ENCODE data around the gene FNDC8. TPM values are rescaled to one million over a fixed set of nuclear protein-coding genes. Genes with fewer than 3 reads are reported as not detected.

The FNDC8 gene
- total and polyA plus RNA-seq, 9 donors: 0.11 to 0.12 TPM; not detected in 7

Other genes with a start within 250 kb of the FNDC8 start
- gene CCT6B, start 160.2 kb upstream of the FNDC8 start, total RNA-seq: 2.4 TPM
- gene CCT6B, start 160.2 kb upstream of the FNDC8 start, polyA plus RNA-seq (ENCODE audit: insufficient read depth in 1 of 8, insufficient read length in 8 of 8, low replicate concordance in 1 of 8): 1 to 10 TPM; 1.7 to 3.2 (median 2.2) TPM
- gene ZNF830, start 160.1 kb upstream of the FNDC8 start, total RNA-seq: 12.3 TPM
- 10 to 100 TPM; 12.8 to 17.6 (median 15.1) TPM for gene ZNF830, start 160.1 kb upstream of the FNDC8 start, polyA plus RNA-seq (ENCODE audit: insufficient read depth in 1 of 8, insufficient read length in 8 of 8, low replicate concordance in 1 of 8)
- 22.1 TPM for gene LIG3, start 141.1 kb upstream of the FNDC8 start, total RNA-seq
- 10 to 100 TPM; 21.6 to 26.6 (median 23.1) TPM for gene LIG3, start 141.1 kb upstream of the FNDC8 start, polyA plus RNA-seq (ENCODE audit: insufficient read depth in 1 of 8, insufficient read length in 8 of 8, low replicate concordance in 1 of 8)
- 7.1 TPM for gene RFFL, start 57.9 kb upstream of the FNDC8 start, total RNA-seq
- gene RFFL, start 57.9 kb upstream of the FNDC8 start, polyA plus RNA-seq (ENCODE audit: insufficient read depth in 1 of 8, insufficient read length in 8 of 8, low replicate concordance in 1 of 8): 10 to 100 TPM in 2 of 8 donors, 1 to 10 TPM in 6; 5.9 to 11.2 (median 8.8) TPM
- gene RAD51D, start 1.8 kb upstream of the FNDC8 start, total RNA-seq: 4.2 TPM
- 1 to 10 TPM; 5.8 to 8.2 (median 6.6) TPM for gene RAD51D, start 1.8 kb upstream of the FNDC8 start, polyA plus RNA-seq (ENCODE audit: insufficient read depth in 1 of 8, insufficient read length in 8 of 8, low replicate concordance in 1 of 8)
- gene NLE1, start 20.7 kb downstream of the FNDC8 start, total RNA-seq: 16.1 TPM
- gene NLE1, start 20.7 kb downstream of the FNDC8 start, polyA plus RNA-seq (ENCODE audit: insufficient read depth in 1 of 8, insufficient read length in 8 of 8, low replicate concordance in 1 of 8): 10 to 100 TPM; 13.8 to 18.9 (median 16.9) TPM
- gene UNC45B, start 26.2 kb downstream of the FNDC8 start, total RNA-seq: 178 TPM
- 100 to 1,000 TPM; 121 to 222 (median 163) TPM for gene UNC45B, start 26.2 kb downstream of the FNDC8 start, polyA plus RNA-seq (ENCODE audit: insufficient read depth in 1 of 8, insufficient read length in 8 of 8, low replicate concordance in 1 of 8)
- not detected for gene SLC35G3, start 72.8 kb downstream of the FNDC8 start, total RNA-seq
- gene SLC35G3, start 72.8 kb downstream of the FNDC8 start, polyA plus RNA-seq (ENCODE audit: insufficient read depth in 1 of 8, insufficient read length in 8 of 8, low replicate concordance in 1 of 8): under 1 TPM; 0.10 to 0.49 (median 0.31) TPM
- 8.9 TPM for gene SLFN5, start 121.5 kb downstream of the FNDC8 start, total RNA-seq
- gene SLFN5, start 121.5 kb downstream of the FNDC8 start, polyA plus RNA-seq (ENCODE audit: insufficient read depth in 1 of 8, insufficient read length in 8 of 8, low replicate concordance in 1 of 8): 1 to 10 TPM; 2.6 to 6.0 (median 4.9) TPM

Measured in muscle of leg (tissue), 9 donors.